ENCODE measurements around the gene INVS. TPM values are rescaled to one million over a fixed set of nuclear protein-coding genes. Genes with fewer than 3 reads are reported as not detected.

The INVS gene
- total RNA-seq, 4 donors from 2014 or later, result 28.0 to 42.6 (median 35.6) TPM

DNA sequence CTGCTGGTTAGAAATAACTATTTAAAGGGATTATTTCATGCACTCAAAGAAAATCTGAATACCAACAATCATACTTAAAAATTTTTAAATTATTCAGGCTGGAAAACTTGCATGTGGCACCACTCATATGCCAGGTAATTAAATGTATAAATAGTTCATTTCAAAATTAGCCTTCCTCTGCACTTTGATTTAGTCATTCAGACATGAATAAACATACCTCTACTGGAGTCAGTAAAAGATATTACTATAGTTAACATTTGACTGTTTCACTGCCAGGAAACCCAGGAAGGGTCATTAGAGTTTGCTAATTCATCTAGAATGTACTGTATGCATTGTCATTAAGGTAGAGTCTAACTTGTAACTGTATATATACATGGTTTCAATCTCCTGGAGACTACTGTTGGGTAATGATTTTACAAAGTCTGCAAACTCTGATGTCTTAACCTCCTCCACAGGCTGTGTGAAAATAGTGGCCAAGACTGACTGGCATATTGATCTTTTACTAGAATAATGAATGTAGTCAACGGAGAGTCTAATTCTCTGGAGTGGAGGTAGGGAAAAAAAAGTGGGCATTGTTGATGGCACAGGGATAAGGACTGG lies 210.0 kb downstream of the INVS start:
- DNase-seq (ENCODE audit: low spot score in 2 of 2), result no peak
- WGBS, 2 donors, result 73 to 78% methylated on average over 1 of the region's 1 CpG
- H3K27me3 ChIP-seq, result no peaks in the 10 kb centered on the region
- H3K27ac ChIP-seq, result no peak overlapping the region
- TF ChIP-seq POLR2A (IDR thresholded peaks at IDR 0.05) (no peak), EP300 (IDR thresholded peaks at IDR 0.05) (no peak), CTCF (IDR thresholded peaks at IDR 0.05) (no peak)
- H3K4me3 ChIP-seq, result no peak overlapping the region
- peaks cover 0 to 77% (median 6%) of the 10 kb centered on the region in 3 donors for H3K36me3 ChIP-seq
- no peaks in the 10 kb centered on the region for H3K4me1 ChIP-seq
- H3K9me3 ChIP-seq, result no peaks in the 10 kb centered on the region

DNA sequence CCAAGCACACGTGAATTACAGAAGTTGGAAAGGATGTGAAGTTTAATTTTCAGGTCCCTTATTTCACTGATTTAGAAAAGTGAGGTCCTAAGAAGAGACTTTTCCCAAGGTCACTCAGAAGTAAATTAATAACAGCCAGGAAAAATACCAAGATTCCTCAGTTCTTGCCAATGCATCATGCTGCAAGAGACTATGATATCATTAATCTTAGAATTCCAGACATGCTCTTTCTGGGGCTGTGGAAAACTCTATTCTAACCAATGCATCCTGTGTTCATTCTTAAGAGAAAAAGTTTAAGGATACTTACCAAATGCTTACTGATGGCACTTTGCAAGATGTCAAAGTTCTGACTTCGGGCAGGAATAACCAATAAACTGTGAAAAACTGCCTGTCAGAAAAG lies 210.9 kb downstream of the INVS start:
- Histone ChIP-seq H3K36me3 (peaks cover 0 to 68% (median 6%) of the 10 kb centered on the region in 3 donors), H3K4me1 (no peaks in the 10 kb centered on the region), H3K9me3 (no peaks in the 10 kb centered on the region), H3K27ac (no peak overlapping the region), H3K4me3 (no peak overlapping the region), H3K27me3 (no peaks in the 10 kb centered on the region)
- no peak for DNase-seq (ENCODE audit: low spot score in 2 of 2)
- 84 to 86% methylated on average over 2 of the region's 2 CpGs for WGBS, 2 donors
- TF ChIP-seq CTCF (IDR thresholded peaks at IDR 0.05) (no peak), EP300 (IDR thresholded peaks at IDR 0.05) (no peak), POLR2A (IDR thresholded peaks at IDR 0.05) (no peak)

DNA sequence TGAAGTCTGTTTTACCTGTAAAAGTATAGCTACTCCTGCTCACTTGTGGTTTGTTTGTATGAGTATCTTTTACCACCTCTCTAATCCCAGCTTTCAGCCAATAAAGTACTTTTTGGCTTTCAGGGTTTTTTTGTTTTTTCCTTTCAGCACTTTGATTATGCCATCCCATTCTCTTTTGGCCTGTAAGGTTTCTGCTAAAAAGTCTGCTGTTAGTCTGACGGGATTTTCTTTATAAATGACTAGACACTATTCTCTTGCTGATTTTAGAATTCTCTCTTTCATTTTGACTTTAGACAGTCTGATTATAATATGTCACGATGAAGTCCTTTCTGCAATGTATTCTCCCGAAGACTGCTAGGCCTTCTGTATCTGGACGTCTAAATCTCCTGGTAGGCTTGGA lies 216.5 kb downstream of the INVS start:
- 94 to 96% methylated on average over 4 of the region's 4 CpGs for WGBS, 2 donors
- no peak for DNase-seq (ENCODE audit: low spot score in 2 of 2)
- no peaks in the 10 kb centered on the region for H3K4me1 ChIP-seq
- H3K27ac ChIP-seq, result no peak overlapping the region
- no peaks in the 10 kb centered on the region for H3K9me3 ChIP-seq
- TF ChIP-seq EP300 (IDR thresholded peaks at IDR 0.05), result no peak
- peaks cover 0 to 66% (median 0%) of the 10 kb centered on the region in 3 donors for H3K36me3 ChIP-seq
- no peak overlapping the region for H3K4me3 ChIP-seq
- no peaks in the 10 kb centered on the region for H3K27me3 ChIP-seq

DNA sequence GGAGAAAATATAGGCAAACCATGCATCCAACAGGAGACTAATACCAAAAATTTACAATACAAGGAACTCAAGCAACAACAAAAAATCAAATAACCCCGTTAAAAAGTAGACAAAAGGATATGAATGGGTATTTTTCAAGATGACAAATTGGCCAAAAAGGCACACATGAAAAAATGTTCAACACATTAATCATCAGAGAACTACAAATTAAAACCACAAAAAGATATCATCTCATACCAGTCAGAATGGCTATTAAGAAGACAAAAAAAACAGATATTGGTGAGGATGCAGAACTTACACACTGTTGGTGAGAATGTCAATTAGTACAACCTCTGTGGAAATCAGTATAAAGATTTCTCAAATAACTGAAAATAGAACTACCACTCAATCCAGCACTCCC lies 218.7 kb downstream of the INVS start:
- Histone ChIP-seq H3K4me3 (no peak overlapping the region), H3K9me3 (no peaks in the 10 kb centered on the region), H3K36me3 (peaks cover 0 to 44% (median 0%) of the 10 kb centered on the region in 3 donors), H3K4me1 (peaks cover 0 to under 1% (median 0%) of the 10 kb centered on the region in 4 donors), H3K27me3 (no peaks in the 10 kb centered on the region), H3K27ac (no peak overlapping the region)
- DNase-seq (ENCODE audit: low spot score in 2 of 2), result no peak
- no peak for TF ChIP-seq POLR2A (IDR thresholded peaks at IDR 0.05)
- no peak for TF ChIP-seq EP300 (IDR thresholded peaks at IDR 0.05)
- no peak for TF ChIP-seq CTCF (IDR thresholded peaks at IDR 0.05)
- 80% methylated on average over 1 of the region's 1 CpG for WGBS, 2 donors

GRCh38 chr9:100322954-100323536 lies 224.0 kb downstream of the INVS start:
- Histone ChIP-seq H3K27me3 (no peaks in the 10 kb centered on the region), H3K27ac (no peak overlapping the region), H3K4me1 (peaks cover 0 to 3% (median 0%) of the 10 kb centered on the region in 4 donors), H3K36me3 (peaks cover 3 to 45% (median 4%) of the 10 kb centered on the region in 3 donors), H3K4me3 (no peak overlapping the region), H3K9me3 (no peaks in the 10 kb centered on the region)
- DNase-seq (ENCODE audit: low spot score in 2 of 2), result peak in 1 of 2 donors; percentile 50
- 60 to 68% methylated on average over 3 of the region's 3 CpGs for WGBS, 2 donors
- TF ChIP-seq CTCF (IDR thresholded peaks at IDR 0.05) (peak; percentile 46 to 69 (median 56)), EP300 (IDR thresholded peaks at IDR 0.05) (no peak), POLR2A (IDR thresholded peaks at IDR 0.05) (no peak)
